ENCODE results near the gene LRP8.

- no peak for TF ChIP-seq CTCF (conservative IDR thresholded peaks at IDR 0.05; ENCODE audit: low read length)
- TF ChIP-seq EZH2phosphoT487 (IDR thresholded peaks at IDR 0.05; ENCODE audit: borderline replicate concordance), result no peak
These were observed 33.8 kb downstream of the LRP8 start for GRCh38 chr1:53294061-53294460.
